Inflammatory macrophage treated with lipopolysaccharide for 4 hours (primary cell): ENCODE data around the gene MEMO1.
"Not testable (repeated sequence)": the region's sequence is repeated elsewhere in the genome, so short reads cannot be mapped to it uniquely, and the experiment has no call there.

Experiments
- DNase-seq: peaks from one replicate; pipeline ENCODE4 v3.0.0-alpha.2; 2020

MEMO1 gene

GRCh38 chr2:32010670-32011484, at the start of gene MEMO1:
Gene MEMO1 (minus strand): TSS chr2:32011008. CDS start chr2:32010247, 761 bp downstream.
- DNase-seq: peak; percentile 87

GRCh38 chr2:32060266-32060665, 49.5 kb upstream of the MEMO1 start:
- DNase-seq: no peak

- DNase-seq: no peak
These were observed 47.3 kb upstream of the MEMO1 start for GRCh38 chr2:32058130-32058529.

GRCh38 chr2:32054583-32054982, 43.8 kb upstream of the MEMO1 start:
- DNase-seq: not testable (repeated sequence)

GRCh38 chr2:32051836-32052439, 41.1 kb upstream of the MEMO1 start:
- DNase-seq: no peak

- no peak for DNase-seq
These were observed 32.8 kb upstream of the MEMO1 start for GRCh38 chr2:32043561-32043960.

GRCh38 chr2:32039447-32040219, 28.8 kb upstream of the MEMO1 start, which contains the start of gene DPY30:
Gene DPY30 (minus strand): TSS chr2:32039805. CDS start chr2:32039456, 349 bp downstream.
- DNase-seq: peak; percentile 95

- DNase-seq: not testable (repeated sequence)
These were observed 23.5 kb upstream of the MEMO1 start for GRCh38 chr2:32034198-32034887.

- DNase-seq: not testable (repeated sequence)
These were observed 8.1 kb upstream of the MEMO1 start for GRCh38 chr2:32018789-32019482.

GRCh38 chr2:32012872-32013271, 2.1 kb upstream of the MEMO1 start:
- no peak for DNase-seq

- DNase-seq: peak; percentile 66
These were observed 715 bp upstream of the MEMO1 start for GRCh38 chr2:32011485-32011960.

GRCh38 chr2:32010280-32010669, 533 bp downstream of the MEMO1 start:
- DNase-seq: peak; percentile 53

- DNase-seq: peak; percentile 45
These were observed 1.1 kb downstream of the MEMO1 start for GRCh38 chr2:32009516-32010256.

GRCh38 chr2:32008805-32009515, 1.8 kb downstream of the MEMO1 start:
- DNase-seq: peak; percentile 9

GRCh38 chr2:32007121-32007391, 3.8 kb downstream of the MEMO1 start:
- DNase-seq: no peak

GRCh38 chr2:32005371-32005976, 5.3 kb downstream of the MEMO1 start:
- no peak for DNase-seq

GRCh38 chr2:32003791-32004190, 7.0 kb downstream of the MEMO1 start:
- no peak for DNase-seq

- DNase-seq: no peak
These were observed 8.4 kb downstream of the MEMO1 start for GRCh38 chr2:32002406-32002805.

- DNase-seq: no peak
These were observed 11.4 kb downstream of the MEMO1 start for GRCh38 chr2:31999438-31999837.

GRCh38 chr2:31998731-31999383, 12.0 kb downstream of the MEMO1 start:
- DNase-seq: no peak
